ENCODE measurements around the gene MPPED2. TPM values are rescaled to one million over a fixed set of nuclear protein-coding genes. Genes with fewer than 3 reads are reported as not detected.

MPPED2 gene
- total and polyA plus RNA-seq, 10 of the 15 experiments (the other 5 are each of a cell fraction or from before 2014, with no cell fraction given): not detected

GRCh38 chr11:30552839-30553238 lies 33.3 kb downstream of the MPPED2 start (continued):
- TF ChIP-seq NR2C2 (IDR thresholded peaks at IDR 0.05; ENCODE audit: borderline replicate concordance, control insufficient read depth, insufficient read length, low read depth) (no peak), RELA (IDR thresholded peaks at IDR 0.05; ENCODE audit: borderline replicate concordance, partially characterized antibody) (no peak), EP300 (IDR thresholded peaks at IDR 0.05; ENCODE audit: borderline replicate concordance in 1 of 2, control insufficient read depth in 1 of 2, low read depth in 2 of 2, low read length in 2 of 2) (no peak)

GRCh38 chr11:30550022-30550542 lies 36.1 kb downstream of the MPPED2 start:
- ATAC-seq: no peak
- no peaks in the 10 kb centered on the region for H3K36me3 ChIP-seq (ENCODE audit: control insufficient read depth in 2 of 2, insufficient read depth in 2 of 2, low read length in 1 of 2)
- ChIA-PET RAD21 (ENCODE audit: unreplicated experiment) (no interaction called here), POLR2A (no interaction called here), SMC1A (ENCODE audit: uncharacterized antibody, unreplicated experiment) (no interaction called here), CTCF (no interaction called here)
- H3K27ac ChIP-seq (ENCODE audit: control insufficient read depth, insufficient read depth): no peak overlapping the region
- no peak for DNase-seq (ENCODE audit: low read depth, low spot score)
- no peaks in the 10 kb centered on the region for H4K20me1 ChIP-seq (ENCODE audit: control insufficient read depth, insufficient read depth)
- no peak overlapping the region for H3K9ac ChIP-seq (ENCODE audit: control insufficient read depth, insufficient read depth, low read length)
- no peak overlapping the region for H2AFZ ChIP-seq (ENCODE audit: control insufficient read depth, low read depth, low read length)
- no peaks in the 10 kb centered on the region for H3K27me3 ChIP-seq (replicated peaks in 1 of 2; ENCODE audit: control insufficient read depth in 2 of 2, insufficient read depth in 2 of 2, low read length in 1 of 2)
- H3K4me3 ChIP-seq: no peak overlapping the region
- in situ Hi-C loops (cut with MboI) (no loop called here), intact Hi-C loops (cut with micrococcal nuclease; ENCODE audit: unreplicated experiment) (no loop called here)
- H3K4me1 ChIP-seq (ENCODE audit: control insufficient read depth, insufficient read depth, low read length): no peaks in the 10 kb centered on the region
- no peak overlapping the region for H3K4me2 ChIP-seq (ENCODE audit: control insufficient read depth, insufficient read depth)
- no peaks in the 10 kb centered on the region for H3K9me3 ChIP-seq (replicated peaks; ENCODE audit: control insufficient read depth, insufficient read depth, low read length)
- H3K79me2 ChIP-seq (ENCODE audit: control insufficient read depth, insufficient read depth, low read length): no peaks in the 10 kb centered on the region
- 48% methylated on average over 4 of the region's 4 CpGs for WGBS (ENCODE audit: insufficient coverage, insufficient replicate concordance, low lambda C conversion rate, missing lambda C conversion rate)
- no TSS peak for BruUV-seq (replicated peaks)
- FAIRE-seq: no peak
- TF ChIP-seq FOXM1 (IDR thresholded peaks at IDR 0.05; ENCODE audit: low read depth, low read length) (no peak), PKNOX1 (IDR thresholded peaks at IDR 0.05) (no peak), PRDM15 (CRISPR knock-in tag; IDR thresholded peaks at IDR 0.05) (no peak), EGR1 (IDR thresholded peaks at IDR 0.05; ENCODE audit: borderline replicate concordance in 1 of 2, low read depth in 2 of 2, low read length in 2 of 2) (no peak), RELB (IDR thresholded peaks at IDR 0.05; ENCODE audit: low read depth) (no peak), RB1 (IDR thresholded peaks at IDR 0.05; ENCODE audit: borderline replicate concordance) (no peak), CBFB (IDR thresholded peaks at IDR 0.05; ENCODE audit: low read depth) (no peak), NFXL1 (IDR thresholded peaks at IDR 0.05; ENCODE audit: borderline replicate concordance) (no peak), IRF5 (IDR thresholded peaks at IDR 0.05; ENCODE audit: borderline replicate concordance) (no peak), ASH2L (IDR thresholded peaks at IDR 0.05; ENCODE audit: borderline replicate concordance, low read depth) (no peak), IRF4 (IDR thresholded peaks at IDR 0.05; ENCODE audit: low read depth, low read length) (no peak), SUZ12 (IDR thresholded peaks at IDR 0.05; ENCODE audit: unreplicated experiment) (no peak)

Measured in GM12878 (cell line).